BLaER1 treated with 17β-estradiol and CSF1 and Interleukin-3, amounts not matched to agents 10 nM and 100 nM (cell line): ENCODE measurements around the gene KIF5A.
"Not testable (repeated sequence)": the region's sequence is repeated elsewhere in the genome, so short reads cannot be mapped to it uniquely, and the experiment has no call there.

Experiments used
- H3K27ac ChIP-seq, 11 experiments: shearing (Covaris generic); formaldehyde crosslinking; 2 replicates each; pipeline ENCODE4 v1.8.1; 2022
- H3K27me3 ChIP-seq, 11 experiments: shearing (Covaris generic); formaldehyde crosslinking; 2 replicates each; pipeline ENCODE4 v1.8.1; 2022
- H3K36me3 ChIP-seq, 11 experiments: shearing (Covaris generic); formaldehyde crosslinking; 2 replicates each; pipeline ENCODE4 v1.8.1; 2022
- H3K4me1 ChIP-seq, 10 experiments: shearing (Covaris generic); formaldehyde crosslinking; 2 replicates each; pipeline ENCODE4 v1.8.1; 2022
- H3K4me2 ChIP-seq, 11 experiments: shearing (Covaris generic); formaldehyde crosslinking; 2 replicates each; pipeline ENCODE4 v1.8.1; 2022
- H3K4me3 ChIP-seq, 10 experiments: shearing (Covaris generic); formaldehyde crosslinking; 2 replicates each; pipeline ENCODE4 v1.8.1; 2022
- H3K9ac ChIP-seq, 11 experiments: shearing (Covaris generic); formaldehyde crosslinking; 2 replicates each; pipeline ENCODE4 v1.8.1; 2022
- H3K9me3 ChIP-seq, 11 experiments: shearing (Covaris generic); formaldehyde crosslinking; replicated peaks in 1 of 11; 2 replicates each; pipeline ENCODE4 v1.8.1; 2022
- H4K20me1 ChIP-seq, 11 experiments: shearing (Covaris generic); formaldehyde crosslinking; 2 replicates each; pipeline ENCODE4 v1.8.1; 2022
- Cebpa-rat ChIP-seq, 11 experiments: shearing (Covaris generic); IDR thresholded peaks; 2 replicates each; pipeline ENCODE4 v1.8.1; 2022

KIF5A gene

GRCh38 chr12:57581802-57582201, 32.0 kb downstream of the KIF5A start:
- Histone ChIP-seq H3K9me3 (no peaks in the 10 kb centered on the region), H3K9ac (no peak overlapping the region), H3K36me3 (no peaks in the 10 kb centered on the region), H3K4me1 (peaks cover 0 to 14% (median 5%) of the 10 kb centered on the region in 10 experiments; a peak in 10 of 20 replicates), H4K20me1 (no peaks in the 10 kb centered on the region; a peak in 2 of 22 replicates), H3K27ac (no peak overlapping the region), H3K4me3 (no peak overlapping the region), H3K27me3 (no peaks in the 10 kb centered on the region; a peak in 1 of 22 replicates), H3K4me2 (no peak overlapping the region)
- TF ChIP-seq Cebpa-rat (IDR thresholded peaks at IDR 0.05): no peak

DNA sequence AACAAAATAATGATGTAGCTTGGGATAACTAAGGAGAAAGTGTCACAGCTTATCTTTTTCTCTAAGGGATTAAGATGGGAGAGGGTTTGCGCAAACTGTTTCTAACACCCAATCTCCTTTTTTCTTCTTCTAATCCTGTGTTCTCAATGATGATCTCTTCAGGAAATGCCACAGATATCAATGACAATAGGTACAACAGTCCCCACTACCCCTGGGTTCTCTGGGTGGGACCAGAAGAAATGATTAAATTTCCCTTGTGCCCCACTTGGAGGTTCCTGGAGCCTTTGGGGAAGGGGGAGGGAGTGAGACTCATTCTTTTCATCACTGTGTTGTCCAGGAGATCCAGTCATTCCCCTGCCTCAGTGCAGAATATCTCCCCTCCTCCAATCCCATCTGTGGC, 32.6 kb downstream of the KIF5A start:
- TF ChIP-seq Cebpa-rat (IDR thresholded peaks at IDR 0.05): no peak
- Histone ChIP-seq H3K4me1 (peaks cover 0 to 14% (median 5%) of the 10 kb centered on the region in 10 experiments; a peak in 10 of 20 replicates), H3K27ac (no peak overlapping the region), H3K4me3 (no peak overlapping the region), H3K9me3 (no peaks in the 10 kb centered on the region), H3K27me3 (no peaks in the 10 kb centered on the region; a peak in 1 of 22 replicates), H3K36me3 (no peaks in the 10 kb centered on the region), H3K9ac (no peak overlapping the region), H3K4me2 (no peak overlapping the region), H4K20me1 (no peaks in the 10 kb centered on the region; a peak in 2 of 22 replicates)

- Histone ChIP-seq H3K4me1 (peaks cover 0 to 14% (median 5%) of the 10 kb centered on the region in 10 experiments; a peak in 10 of 20 replicates), H3K9ac (no peak overlapping the region), H3K4me2 (no peak overlapping the region; a peak in 1 of 22 replicates), H3K27me3 (peaks cover 0 to 4% (median 0%) of the 10 kb centered on the region in 11 experiments; a peak in 2 of 22 replicates), H3K4me3 (no peak overlapping the region), H3K9me3 (no peaks in the 10 kb centered on the region), H3K36me3 (no peaks in the 10 kb centered on the region), H4K20me1 (no peaks in the 10 kb centered on the region; a peak in 2 of 22 replicates), H3K27ac (no peak overlapping the region)
- TF ChIP-seq Cebpa-rat (IDR thresholded peaks at IDR 0.05): no peak
Observed at GRCh38 chr12:57583008-57583831, 33.4 kb downstream of the KIF5A start.

DNA sequence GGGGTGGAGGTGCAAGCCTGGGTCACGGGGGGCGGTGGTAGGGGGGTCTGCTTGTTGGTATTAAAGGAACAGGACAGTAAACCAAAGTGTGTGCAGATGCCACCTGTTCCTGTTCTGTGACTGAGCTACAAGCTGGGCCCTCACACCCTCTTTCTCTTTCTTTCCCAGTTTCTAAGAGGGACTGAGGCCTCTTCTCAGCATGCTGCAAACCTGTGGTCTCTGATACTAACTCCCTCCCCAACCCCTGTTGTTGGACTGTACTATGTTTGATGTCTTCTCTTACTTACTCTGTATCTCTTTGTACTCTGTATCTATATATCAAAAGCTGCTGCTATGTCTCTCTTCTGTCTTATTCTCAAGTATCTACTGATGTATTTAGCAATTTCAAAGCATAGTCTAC, 34.2 kb downstream of the KIF5A start:
- H4K20me1 ChIP-seq: no peaks in the 10 kb centered on the region; a peak in 2 of 22 replicates
- no peaks in the 10 kb centered on the region for H3K36me3 ChIP-seq
- no peak overlapping the region for H3K9ac ChIP-seq
- no peak for TF ChIP-seq Cebpa-rat (IDR thresholded peaks at IDR 0.05)
- H3K9me3 ChIP-seq: no peaks in the 10 kb centered on the region
- no peak overlapping the region for H3K4me3 ChIP-seq
- peak overlapping the region in 1 of 11 experiments; percentile 44; a peak in 1 of 22 replicates for H3K4me2 ChIP-seq
- H3K27me3 ChIP-seq: peaks cover 0 to 4% (median 0%) of the 10 kb centered on the region in 11 experiments; a peak in 2 of 22 replicates
- H3K27ac ChIP-seq: no peak overlapping the region
- peaks cover 0 to 14% (median 5%) of the 10 kb centered on the region in 10 experiments; a peak in 10 of 20 replicates for H3K4me1 ChIP-seq

DNA sequence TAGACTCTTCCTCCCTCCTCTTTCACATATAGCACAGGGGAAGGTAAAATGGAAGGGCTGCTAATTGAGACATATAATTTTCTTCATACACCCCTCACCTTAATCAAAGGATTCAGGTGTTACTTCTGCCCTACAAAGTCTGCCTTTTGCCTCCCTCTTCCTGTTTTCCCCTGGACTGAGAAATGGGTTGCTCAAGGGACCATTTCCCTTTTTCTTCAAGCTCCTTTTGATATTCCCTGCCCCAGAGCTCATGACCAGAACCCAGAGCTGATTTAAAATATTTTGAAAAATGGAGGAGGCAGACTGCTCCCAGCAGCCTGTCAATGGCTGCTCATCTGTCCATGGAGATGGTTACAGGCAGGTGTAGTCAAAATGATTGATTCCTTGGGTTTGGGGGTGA, 34.8 kb downstream of the KIF5A start:
- H3K9ac ChIP-seq: no peak overlapping the region
- peaks cover 0 to 4% (median 0%) of the 10 kb centered on the region in 11 experiments; a peak in 2 of 22 replicates for H3K27me3 ChIP-seq
- no peak overlapping the region for H3K27ac ChIP-seq
- H3K4me3 ChIP-seq: no peak overlapping the region
- H3K9me3 ChIP-seq: no peaks in the 10 kb centered on the region
- H3K36me3 ChIP-seq: no peaks in the 10 kb centered on the region
- TF ChIP-seq Cebpa-rat (IDR thresholded peaks at IDR 0.05): no peak
- H3K4me2 ChIP-seq: peak overlapping the region in 5 of 11 experiments; percentile 7 to 44 (median 38); a peak in 6 of 22 replicates
- H3K4me1 ChIP-seq: peaks cover 0 to 14% (median 5%) of the 10 kb centered on the region in 10 experiments; a peak in 10 of 20 replicates
- H4K20me1 ChIP-seq: no peaks in the 10 kb centered on the region; a peak in 2 of 22 replicates

DNA sequence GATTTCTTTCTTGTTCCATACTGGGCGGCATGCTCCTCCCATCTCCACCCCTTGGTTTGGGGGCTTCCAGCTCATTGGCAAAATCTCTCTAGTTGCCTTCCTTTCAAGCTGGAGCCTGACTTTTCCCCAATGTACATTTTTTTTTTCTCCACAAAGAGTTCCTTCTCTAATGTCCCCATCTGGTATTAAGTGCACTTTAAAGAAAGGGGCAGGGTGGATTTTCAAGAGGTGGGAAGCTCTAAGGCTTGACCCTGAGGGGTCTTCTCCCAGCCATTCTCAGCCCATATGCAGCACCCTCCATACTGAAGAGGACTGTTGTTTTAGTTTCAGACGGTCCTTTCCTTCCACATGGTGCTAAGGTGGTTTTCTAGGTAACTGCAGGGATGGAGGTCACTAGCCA, 35.3 kb downstream of the KIF5A start:
- H3K9me3 ChIP-seq: no peaks in the 10 kb centered on the region
- H3K9ac ChIP-seq: no peak overlapping the region
- no peak overlapping the region for H3K4me3 ChIP-seq
- H3K27ac ChIP-seq: no peak overlapping the region
- no peaks in the 10 kb centered on the region; a peak in 2 of 22 replicates for H4K20me1 ChIP-seq
- peak overlapping the region in 5 of 11 experiments; percentile 7 to 44 (median 38); a peak in 5 of 22 replicates for H3K4me2 ChIP-seq
- TF ChIP-seq Cebpa-rat (IDR thresholded peaks at IDR 0.05): no peak
- H3K36me3 ChIP-seq: no peaks in the 10 kb centered on the region
- H3K4me1 ChIP-seq: peaks cover 1 to 14% (median 6%) of the 10 kb centered on the region in 10 experiments; a peak in 16 of 20 replicates
- peaks cover 0 to 4% (median 0%) of the 10 kb centered on the region in 11 experiments; a peak in 4 of 22 replicates for H3K27me3 ChIP-seq

DNA sequence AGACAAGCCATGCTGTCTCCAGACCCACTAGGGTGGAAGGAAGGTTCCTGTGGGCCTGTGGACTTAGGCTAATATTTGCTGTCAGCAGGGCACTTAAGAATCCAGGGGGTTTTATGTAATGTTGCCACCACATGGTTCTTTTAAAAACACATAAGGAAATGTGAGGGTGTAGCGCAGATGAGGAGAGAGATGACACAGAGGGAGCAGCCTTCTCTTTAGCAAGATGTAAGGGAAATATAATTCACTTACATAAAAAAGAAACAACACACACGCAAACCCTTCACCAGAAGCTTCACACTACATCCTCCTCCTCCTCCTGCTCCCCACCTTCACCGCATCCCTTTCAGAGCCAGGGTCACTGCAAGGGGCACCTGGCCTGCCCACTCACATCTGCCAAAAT, 36.3 kb downstream of the KIF5A start:
- no peak overlapping the region for H3K27ac ChIP-seq
- H3K4me3 ChIP-seq: no peak overlapping the region
- H3K4me1 ChIP-seq: peaks cover 11 to 22% (median 15%) of the 10 kb centered on the region in 10 experiments
- H3K9ac ChIP-seq: no peak overlapping the region
- no peak overlapping the region for H3K4me2 ChIP-seq
- H3K9me3 ChIP-seq: no peaks in the 10 kb centered on the region; a peak in 1 of 22 replicates
- peaks cover 8 to 14% (median 9%) of the 10 kb centered on the region in 11 experiments; a peak in 21 of 22 replicates for H3K27me3 ChIP-seq
- no peak for TF ChIP-seq Cebpa-rat (IDR thresholded peaks at IDR 0.05)
- no peaks in the 10 kb centered on the region; a peak in 2 of 22 replicates for H4K20me1 ChIP-seq
- H3K36me3 ChIP-seq: no peaks in the 10 kb centered on the region

DNA sequence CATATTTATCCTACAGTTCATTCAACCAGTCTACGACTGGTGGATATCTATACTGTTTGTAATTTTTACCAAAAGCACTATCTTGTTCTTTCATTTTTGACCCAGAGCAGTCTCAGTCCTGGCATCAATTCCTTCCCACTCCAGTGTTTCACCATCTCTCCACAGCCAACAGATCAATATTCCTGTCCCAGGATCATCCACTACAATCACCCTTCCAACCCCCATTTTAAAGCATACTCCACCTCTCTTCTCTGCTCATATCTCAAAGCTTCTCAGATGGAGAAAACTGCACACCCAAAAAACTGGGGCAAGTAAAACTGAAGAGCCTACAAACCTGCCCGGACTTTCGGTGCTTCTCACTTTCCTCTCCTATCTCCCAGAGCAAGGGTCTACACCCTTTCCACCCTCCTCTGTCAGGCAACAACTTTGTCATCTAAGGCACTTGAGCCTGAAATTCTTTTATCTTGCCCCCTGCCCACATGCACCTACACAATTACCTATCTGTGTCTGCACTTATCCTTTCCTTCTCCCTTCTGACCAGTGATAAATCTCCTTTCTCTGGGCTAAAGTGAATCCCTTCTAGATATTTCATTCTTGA, 37.1 kb downstream of the KIF5A start:
- H3K4me2 ChIP-seq: no peak overlapping the region
- no peak overlapping the region for H3K9ac ChIP-seq
- peaks cover 16 to 22% (median 18%) of the 10 kb centered on the region in 11 experiments; a peak in 21 of 22 replicates for H3K27me3 ChIP-seq
- peaks cover 16 to 30% (median 22%) of the 10 kb centered on the region in 10 experiments for H3K4me1 ChIP-seq
- H3K9me3 ChIP-seq: no peaks in the 10 kb centered on the region; a peak in 1 of 22 replicates
- no peaks in the 10 kb centered on the region for H3K36me3 ChIP-seq
- H4K20me1 ChIP-seq: no peaks in the 10 kb centered on the region; a peak in 2 of 22 replicates
- H3K27ac ChIP-seq: no peak overlapping the region
- no peak for TF ChIP-seq Cebpa-rat (IDR thresholded peaks at IDR 0.05)
- no peak overlapping the region for H3K4me3 ChIP-seq

DNA sequence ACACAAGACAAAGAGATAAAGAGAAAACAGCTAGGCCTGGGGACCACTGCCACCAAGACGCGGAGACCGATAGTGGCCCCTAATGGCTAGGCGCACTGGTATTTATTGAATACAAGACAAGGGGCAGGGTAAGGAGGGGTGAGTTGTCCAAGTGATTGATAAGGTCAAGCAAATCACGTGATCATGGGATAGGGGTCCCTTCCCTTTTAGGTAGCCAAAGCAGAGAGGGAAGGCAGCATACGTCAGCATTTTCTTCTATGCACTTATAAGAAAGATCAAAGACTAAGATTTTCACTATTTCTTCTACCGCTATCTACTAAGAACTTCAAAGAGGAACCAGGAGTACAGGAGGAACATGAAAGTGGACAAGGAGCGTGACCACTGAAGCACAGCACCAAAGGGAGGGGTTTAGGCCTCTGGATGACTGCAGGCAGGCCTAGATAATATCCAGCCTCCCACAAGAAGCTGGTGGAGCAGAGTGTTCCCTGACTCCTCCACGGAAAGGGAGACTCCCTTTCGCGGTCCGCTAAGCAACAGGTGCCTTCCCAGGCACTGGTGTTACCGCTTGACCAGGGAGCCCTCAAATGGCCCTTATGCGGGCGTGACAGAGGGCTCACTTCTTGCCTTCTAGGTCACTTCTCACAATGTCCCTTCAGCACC, 39.2 kb downstream of the KIF5A start:
- H4K20me1 ChIP-seq, H3K27ac ChIP-seq, H3K9me3 ChIP-seq, H3K4me2 ChIP-seq, H3K36me3 ChIP-seq, H3K4me3 ChIP-seq, H3K9ac ChIP-seq: not testable (repeated sequence)
- Histone ChIP-seq H3K4me1 (peaks cover 16 to 34% (median 23%) of the 10 kb centered on the region in 10 experiments), H3K27me3 (peaks cover 16 to 32% (median 23%) of the 10 kb centered on the region in 11 experiments; a peak in 21 of 22 replicates)
